Lung (tissue), 12 donors: ENCODE data around the gene ZMPSTE24. TPM values are rescaled to one million over a fixed set of nuclear protein-coding genes. Genes with fewer than 3 reads are reported as not detected.
A peak's percentile ranks its signal among the peaks of the same experiment; 100 is the strongest.

Experiments
- ATAC-seq: fragments of 200-7000 bp; cut with Tn5 transposase; one replicate; pipeline ENCODE4 v1.9.1; 2020; ENCODE audit warnings: moderate number of reproducible peaks; ENCODE audit not compliant: insufficient read depth, low FRiP score
- DNase-seq, 3 donors: peaks; one replicate each; pipeline ENCODE4 v3.0.0-alpha.2; 2013 to 2017
- H3K27ac ChIP-seq, 2 donors: one replicate each; pipeline ENCODE4 v1.5.1; 2013; ENCODE audit warnings: mild to moderate bottlenecking in 2 of 2, moderate library complexity in 2 of 2, control low read depth in 1 of 2, inconsistent platforms in 1 of 2, low read depth in 1 of 2, low read length in 1 of 2
- H3K27me3 ChIP-seq, 3 donors: one replicate each; pipeline ENCODE4 v1.5.1; 2013; ENCODE audit warnings: low read length in 2 of 3; ENCODE audit not compliant: control insufficient read depth in 3 of 3, insufficient read depth in 3 of 3
- H3K36me3 ChIP-seq, 4 donors: one replicate each; pipeline ENCODE4 v1.5.1; 2013; ENCODE audit warnings: low read length in 4 of 4, mild to moderate bottlenecking in 1 of 4, moderate library complexity in 1 of 4; ENCODE audit not compliant: control insufficient read depth in 4 of 4, insufficient read depth in 4 of 4
- H3K4me1 ChIP-seq, 5 donors: one replicate each; pipeline ENCODE4 v1.5.1; 2013; ENCODE audit warnings: low read length in 5 of 5, mild to moderate bottlenecking in 2 of 5, moderate library complexity in 1 of 5; ENCODE audit not compliant: control insufficient read depth in 5 of 5, insufficient read depth in 5 of 5
- H3K4me3 ChIP-seq: one replicate; pipeline ENCODE4 v1.5.1; 2013; ENCODE audit warnings: mild to moderate bottlenecking, control low read depth, moderate library complexity
- H3K9ac ChIP-seq, 2 donors: one replicate each; pipeline ENCODE4 v1.5.1; 2013; ENCODE audit warnings: low read length in 2 of 2, control low read depth in 1 of 2; ENCODE audit not compliant: insufficient read depth in 1 of 2
- H3K9me3 ChIP-seq, 4 donors: one replicate each; pipeline ENCODE4 v1.5.1; 2013; ENCODE audit warnings: low read length in 3 of 4, mild to moderate bottlenecking in 1 of 4, moderate library complexity in 1 of 4; ENCODE audit not compliant: control insufficient read depth in 4 of 4, insufficient read depth in 3 of 4
- WGBS, 2 donors: extraction: QIAGEN DNeasy Blood & Tissue Kit; methylation state at CpG; one replicate each; pipeline ENCODE4 v1.1.7; 2013; 5-methylcytosine and 5-hydroxymethylcytosine counted together
- polyA plus RNA-seq, 2 donors: library from polyadenylated mRNA; stranded (reverse); fragments of 200-250 nt; gene quantifications; one replicate each; pipeline ENCODE4 v1.2.1, GENCODE V29; 2013
- total RNA-seq, 2 donors: library from RNA; depleted of rRNA in 1 of 2; stranded (reverse); fragments of >200 nt in 1 of 2; gene quantifications; one replicate each; pipeline ENCODE4 v1.2.1, GENCODE V29; 2014 to 2021
- TF ChIP-seq, protein P1 (sequence below): IDR thresholded peaks from 2 replicates; pipeline ENCODE4 v1.5.1; 2012; ENCODE audit warnings: mild to moderate bottlenecking; ENCODE audit errors: control extremely low read depth, extremely low read depth
- donor health status: control.
- donor health status: control.
- donor health status: Bipolar disorder and iron deficiency.
- donor health status: healthy.
- donor health status: DM: yes; HTN: yes; CAD: no.

The ZMPSTE24 gene
- total and polyA plus RNA-seq, 4 donors, result 17.2 to 41.8 (median 35.3) TPM

DNA sequence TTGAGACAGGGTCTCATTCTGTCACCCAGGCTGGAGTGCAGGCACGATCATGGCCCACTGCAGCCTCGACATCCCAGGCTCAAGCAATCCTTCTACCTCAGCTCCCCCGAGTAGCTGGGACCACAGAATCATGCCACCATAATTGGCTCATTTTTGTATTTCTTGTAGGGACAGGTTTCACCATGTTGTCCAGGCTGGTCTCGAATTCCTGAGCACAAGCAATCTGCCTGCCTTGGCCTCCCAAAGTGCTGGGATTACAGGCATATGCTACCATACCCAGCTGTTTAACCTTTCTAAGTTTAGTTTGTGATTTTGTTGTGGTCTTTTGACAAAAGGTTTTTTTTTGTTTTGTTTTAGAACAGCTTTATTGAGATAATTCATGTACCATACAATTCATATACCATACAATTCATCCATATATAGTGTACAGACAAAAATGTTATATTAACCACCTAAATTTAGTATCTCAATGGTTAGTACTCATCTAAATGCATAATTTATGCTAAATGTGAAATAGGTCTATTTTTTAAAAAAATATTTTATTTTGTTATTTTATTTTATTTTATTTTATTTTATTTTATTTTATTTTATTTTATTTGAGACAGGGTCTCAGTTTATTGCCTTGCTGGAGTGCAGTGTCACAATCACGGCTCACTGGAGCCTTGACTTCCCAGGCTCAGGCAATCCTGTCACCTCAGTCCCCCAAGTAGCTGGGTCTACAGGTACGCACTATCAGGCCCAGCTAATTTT lies 8.9 kb downstream of the ZMPSTE24 start:
- DNase-seq, result no peak
- Histone ChIP-seq H3K27me3 (no peaks in the 10 kb centered on the region), H3K4me1 (peaks cover 0 to 20% (median 0%) of the 10 kb centered on the region in 5 donors), H3K4me3 (no peak overlapping the region), H3K36me3 (peaks cover 18 to 42% (median 25%) of the 10 kb centered on the region in 4 donors), H3K9me3 (no peaks in the 10 kb centered on the region), H3K9ac (no peak overlapping the region), H3K27ac (peak overlapping the region in 1 of 2 donors; percentile 68)
- ATAC-seq, result no peak
- TF ChIP-seq, protein P1, sequence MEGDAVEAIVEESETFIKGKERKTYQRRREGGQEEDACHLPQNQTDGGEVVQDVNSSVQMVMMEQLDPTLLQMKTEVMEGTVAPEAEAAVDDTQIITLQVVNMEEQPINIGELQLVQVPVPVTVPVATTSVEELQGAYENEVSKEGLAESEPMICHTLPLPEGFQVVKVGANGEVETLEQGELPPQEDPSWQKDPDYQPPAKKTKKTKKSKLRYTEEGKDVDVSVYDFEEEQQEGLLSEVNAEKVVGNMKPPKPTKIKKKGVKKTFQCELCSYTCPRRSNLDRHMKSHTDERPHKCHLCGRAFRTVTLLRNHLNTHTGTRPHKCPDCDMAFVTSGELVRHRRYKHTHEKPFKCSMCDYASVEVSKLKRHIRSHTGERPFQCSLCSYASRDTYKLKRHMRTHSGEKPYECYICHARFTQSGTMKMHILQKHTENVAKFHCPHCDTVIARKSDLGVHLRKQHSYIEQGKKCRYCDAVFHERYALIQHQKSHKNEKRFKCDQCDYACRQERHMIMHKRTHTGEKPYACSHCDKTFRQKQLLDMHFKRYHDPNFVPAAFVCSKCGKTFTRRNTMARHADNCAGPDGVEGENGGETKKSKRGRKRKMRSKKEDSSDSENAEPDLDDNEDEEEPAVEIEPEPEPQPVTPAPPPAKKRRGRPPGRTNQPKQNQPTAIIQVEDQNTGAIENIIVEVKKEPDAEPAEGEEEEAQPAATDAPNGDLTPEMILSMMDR, result no peak
- 92 to 98% methylated on average over 6 of the region's 6 CpGs for WGBS, 2 donors

GRCh38 chr1:40267767-40268187 lies 9.7 kb downstream of the ZMPSTE24 start:
- Histone ChIP-seq H3K4me1 (peaks cover 0 to 20% (median 0%) of the 10 kb centered on the region in 5 donors), H3K27me3 (no peaks in the 10 kb centered on the region), H3K4me3 (no peak overlapping the region), H3K9ac (no peak overlapping the region), H3K9me3 (no peaks in the 10 kb centered on the region), H3K27ac (peak overlapping the region in 1 of 2 donors; percentile 68), H3K36me3 (peaks cover 18 to 43% (median 23%) of the 10 kb centered on the region in 4 donors)
- WGBS, 2 donors, result 56 to 76% methylated on average over 2 of the region's 2 CpGs
- TF ChIP-seq, protein P1, result no peak
- DNase-seq, result peak in 1 of 3 donors; percentile 13
- ATAC-seq, result no peak

DNA sequence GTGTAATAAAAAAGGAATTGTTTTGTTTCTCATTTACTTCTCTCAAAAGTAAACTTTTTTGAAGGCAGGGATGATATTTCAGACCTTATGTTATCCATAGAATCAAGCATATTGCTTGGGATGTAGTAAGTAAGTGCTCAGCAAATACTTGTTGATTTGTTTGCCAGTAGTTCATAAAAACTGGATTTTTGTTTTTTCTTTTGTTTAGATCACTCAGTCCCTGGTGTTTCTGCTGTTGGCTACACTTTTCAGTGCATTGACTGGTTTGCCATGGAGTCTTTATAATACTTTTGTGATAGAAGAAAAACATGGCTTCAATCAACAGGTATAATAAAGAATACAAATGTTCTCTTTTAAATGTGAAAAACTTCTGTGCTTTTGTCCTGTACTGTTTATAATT lies 10.2 kb downstream of the ZMPSTE24 start:
- ATAC-seq (no peak), DNase-seq (no peak)
- no peaks in the 10 kb centered on the region for H3K27me3 ChIP-seq
- H3K27ac ChIP-seq, result peak overlapping the region in 1 of 2 donors; percentile 78
- H3K36me3 ChIP-seq, result peaks cover 18 to 44% (median 24%) of the 10 kb centered on the region in 4 donors
- H3K4me3 ChIP-seq, result no peak overlapping the region
- no peaks in the 10 kb centered on the region for H3K9me3 ChIP-seq
- TF ChIP-seq, protein P1, result no peak
- no peak overlapping the region for H3K9ac ChIP-seq
- peaks cover 0 to 17% (median 0%) of the 10 kb centered on the region in 5 donors for H3K4me1 ChIP-seq
